ENCODE data around the gene FBXW9. TPM values are rescaled to one million over a fixed set of nuclear protein-coding genes. Genes with fewer than 3 reads are reported as not detected.
A peak's percentile ranks its signal among the peaks of the same experiment; 100 is the strongest.
"Not testable (repeated sequence)": the region's sequence is repeated elsewhere in the genome, so short reads cannot be mapped to it uniquely, and the experiment has no call there.

FBXW9 gene
- total and polyA plus RNA-seq, 11 donors: 1.0 to 5.0 (median 2.4) TPM

- no peaks in the 10 kb centered on the region for H3K27me3 ChIP-seq
- no peak within 1 kb of the TSS for H3K27ac ChIP-seq
- no peak for TF ChIP-seq POLR2A (IDR thresholded peaks at IDR 0.05)
- H3K4me1 ChIP-seq: no peaks in the 10 kb centered on the region
- no peaks in the 10 kb centered on the region for H3K9me3 ChIP-seq
- DNase-seq: no peak
- intact Hi-C loops (cut with DNase I): no loop called here
- ATAC-seq: no peak
- H3K4me3 ChIP-seq: no peak within 1 kb of the TSS
- H3K36me3 ChIP-seq: no peaks in the 10 kb centered on the region
- 80 to 88% (median 86%) methylated on average over 5 to 9 of the region's 9 CpGs for WGBS, 4 donors
Observed at GRCh38 chr19:12687496-12688196, 8.8 kb downstream of the FBXW9 start, which contains the start of gene GNG14. Gene GNG14, plus strand, starts transcription at chr19:12687998. Its CDS starts 51 bp downstream, at chr19:12688049.

- Histone ChIP-seq H3K4me3 (no peak overlapping the region), H3K4me1 (peaks cover 0 to 8% (median 1%) of the 10 kb centered on the region in 12 donors), H3K27me3 (no peaks in the 10 kb centered on the region), H3K9me3 (no peaks in the 10 kb centered on the region), H3K36me3 (no peaks in the 10 kb centered on the region), H3K27ac (no peak overlapping the region)
- intact Hi-C loops (cut with DNase I): no loop called here
- ATAC-seq: no peak
- TF ChIP-seq POLR2A (IDR thresholded peaks at IDR 0.05) (no peak), CTCF (IDR thresholded peaks at IDR 0.05) (no peak)
- 72 to 85% (median 81%) methylated on average over 3 of the region's 3 CpGs for WGBS, 4 donors
- no peak for DNase-seq
Observed at GRCh38 chr19:12685831-12686230, 10.6 kb downstream of the FBXW9 start.

GRCh38 chr19:12681074-12681987, 15.1 kb downstream of the FBXW9 start, which contains the start of gene DHPS:
Gene DHPS, minus strand, starts transcription at chr19:12681880. Its CDS starts 114 bp downstream, at chr19:12681766.
- peak; percentile 90 to 96 (median 95) for DNase-seq
- no peaks in the 10 kb centered on the region for H3K9me3 ChIP-seq
- H3K4me1 ChIP-seq: peaks cover 0 to 21% (median 8%) of the 10 kb centered on the region in 12 donors
- H3K36me3 ChIP-seq: peaks cover 0 to 39% (median 36%) of the 10 kb centered on the region in 9 donors
- intact Hi-C loops (cut with DNase I): loop anchor here in 1 of 10 donors (5.0 kb wide), 1 partner anchor 41 kb away; the partner anchor contains the start of gene TNPO2
- peak within 1 kb of the TSS; percentile 55 to 99 (median 90) for H3K4me3 ChIP-seq
- peak within 1 kb of the TSS; percentile 80 to 100 (median 95) for H3K27ac ChIP-seq
- H3K27me3 ChIP-seq: no peaks in the 10 kb centered on the region
- peak; percentile 89 to 95 (median 90) for ATAC-seq
- WGBS, 4 donors: 0% methylated on average over 57 to 68 of the region's 68 CpGs
- TF ChIP-seq POLR2A (IDR thresholded peaks at IDR 0.05): peak in 1 of 2 donors; percentile 27
- peak in 1 of 12 donors; percentile 20 for TF ChIP-seq CTCF (IDR thresholded peaks at IDR 0.05)

- H3K4me3 ChIP-seq: no peak overlapping the region
Observed at GRCh38 chr19:12680034-12680433, 16.4 kb downstream of the FBXW9 start.

GRCh38 chr19:12678039-12678438, 18.4 kb downstream of the FBXW9 start:
- not testable (repeated sequence) for H3K27me3 ChIP-seq, H3K27ac ChIP-seq, H3K4me3 ChIP-seq, ATAC-seq, DNase-seq, H3K9me3 ChIP-seq
- 91 to 94% (median 92%) methylated on average over 5 of the region's 5 CpGs for WGBS, 4 donors
- intact Hi-C loops (cut with DNase I): loop anchor here in 4 of 10 donors (5.0 to 10.0 kb wide), 3 partner anchors 116 to 169 kb away; no protein-coding TSS in a partner anchor
- peaks cover 0 to 71% (median 69%) of the 10 kb centered on the region in 9 donors for H3K36me3 ChIP-seq
- peaks cover 0 to 23% (median 8%) of the 10 kb centered on the region in 12 donors for H3K4me1 ChIP-seq

More at GRCh38 chr19:12680034-12680433, 16.4 kb downstream of the FBXW9 start:
- Histone ChIP-seq H3K36me3 (peaks cover 0 to 52% (median 49%) of the 10 kb centered on the region in 9 donors), H3K27me3 (no peaks in the 10 kb centered on the region), H3K9me3 (no peaks in the 10 kb centered on the region), H3K27ac (no peak overlapping the region), H3K4me1 (peaks cover 0 to 23% (median 8%) of the 10 kb centered on the region in 12 donors)
- intact Hi-C loops (cut with DNase I): loop anchor here in 1 of 10 donors (5.0 kb wide), 1 partner anchor 42 kb away; the partner anchor contains the start of gene TNPO2
- WGBS, 4 donors: 91 to 96% (median 95%) methylated on average over 9 of the region's 9 CpGs
- DNase-seq: no peak
- ATAC-seq: no peak
- TF ChIP-seq POLR2A (IDR thresholded peaks at IDR 0.05) (no peak), CTCF (IDR thresholded peaks at IDR 0.05) (no peak)
